ENCODE data around the gene ATAD3C. TPM values are rescaled to one million over a fixed set of nuclear protein-coding genes. Genes with fewer than 3 reads are reported as not detected.
"Not testable (repeated sequence)": the region's sequence is repeated elsewhere in the genome, so short reads cannot be mapped to it uniquely, and the experiment has no call there.

The ATAD3C gene
- total RNA-seq, 4 donors from 2014 or later, result under 0.01 to 1.00 (median 0.28) TPM

DNA sequence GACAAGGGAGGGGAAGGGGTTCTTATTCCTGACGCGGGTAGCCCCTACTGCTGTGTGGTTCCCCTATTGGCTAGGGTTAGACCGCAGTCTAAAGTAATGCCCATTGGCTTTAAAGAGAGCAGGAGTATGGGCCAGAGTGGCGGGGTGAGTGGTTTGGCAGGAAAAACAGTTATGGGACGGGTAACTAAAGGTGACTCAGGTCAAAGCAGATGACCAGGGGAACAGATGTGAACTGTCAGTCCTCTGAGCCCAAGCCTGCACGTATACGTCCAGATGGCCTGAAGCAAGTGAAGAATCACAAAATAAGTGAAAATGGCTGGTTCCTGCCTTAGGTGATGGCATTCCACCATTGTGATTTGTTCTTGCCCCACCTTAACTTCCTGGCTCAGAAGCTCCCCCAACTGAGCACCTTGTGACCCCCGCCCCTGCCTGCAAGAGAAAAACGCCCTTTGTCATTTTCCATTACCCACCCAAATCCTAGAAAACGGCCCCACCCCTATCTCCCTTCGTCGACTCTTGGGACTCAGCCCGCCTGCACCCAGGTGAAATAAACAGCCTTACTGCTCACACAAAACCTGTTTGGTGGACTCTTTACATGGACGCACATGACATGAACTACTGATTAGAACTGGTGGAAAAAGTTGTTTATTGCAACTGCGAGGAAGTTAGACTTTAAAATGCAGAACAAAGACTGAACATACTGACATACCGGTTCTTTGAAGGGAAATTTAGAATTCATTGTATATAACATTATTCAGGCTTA, 21.3 kb downstream of the ATAD3C start:
- WGBS, 2 donors, result 10 to 15% methylated on average over 16 of the region's 16 CpGs
- intact Hi-C loops (cut with DNase I), result no loop called here
- Histone ChIP-seq H3K4me1 (peaks cover 17 to 38% (median 20%) of the 10 kb centered on the region in 3 donors), H3K9me3 (no peaks in the 10 kb centered on the region), H3K36me3 (no peaks in the 10 kb centered on the region), H3K27ac (peak overlapping the region; percentile 84 to 95 (median 92)), H3K4me3 (peak overlapping the region; percentile 66 to 94 (median 80)), H3K27me3 (no peaks in the 10 kb centered on the region)
- no peak for TF ChIP-seq POLR2A (IDR thresholded peaks at IDR 0.05)
- TF ChIP-seq, protein P1, sequence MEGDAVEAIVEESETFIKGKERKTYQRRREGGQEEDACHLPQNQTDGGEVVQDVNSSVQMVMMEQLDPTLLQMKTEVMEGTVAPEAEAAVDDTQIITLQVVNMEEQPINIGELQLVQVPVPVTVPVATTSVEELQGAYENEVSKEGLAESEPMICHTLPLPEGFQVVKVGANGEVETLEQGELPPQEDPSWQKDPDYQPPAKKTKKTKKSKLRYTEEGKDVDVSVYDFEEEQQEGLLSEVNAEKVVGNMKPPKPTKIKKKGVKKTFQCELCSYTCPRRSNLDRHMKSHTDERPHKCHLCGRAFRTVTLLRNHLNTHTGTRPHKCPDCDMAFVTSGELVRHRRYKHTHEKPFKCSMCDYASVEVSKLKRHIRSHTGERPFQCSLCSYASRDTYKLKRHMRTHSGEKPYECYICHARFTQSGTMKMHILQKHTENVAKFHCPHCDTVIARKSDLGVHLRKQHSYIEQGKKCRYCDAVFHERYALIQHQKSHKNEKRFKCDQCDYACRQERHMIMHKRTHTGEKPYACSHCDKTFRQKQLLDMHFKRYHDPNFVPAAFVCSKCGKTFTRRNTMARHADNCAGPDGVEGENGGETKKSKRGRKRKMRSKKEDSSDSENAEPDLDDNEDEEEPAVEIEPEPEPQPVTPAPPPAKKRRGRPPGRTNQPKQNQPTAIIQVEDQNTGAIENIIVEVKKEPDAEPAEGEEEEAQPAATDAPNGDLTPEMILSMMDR (IDR thresholded peaks at IDR 0.05), result no peak
- DNase-seq, result no peak

- TF ChIP-seq POLR2A (IDR thresholded peaks at IDR 0.05), result peak in 2 of 4 donors; percentile 16 to 40
- TF ChIP-seq, protein P1 (IDR thresholded peaks at IDR 0.05), result no peak
- intact Hi-C loops (cut with DNase I), result no loop called here
- WGBS, 2 donors, result 0 to 1% methylated on average over 1 to 17 of the region's 87 CpGs
These were observed 22.0 kb downstream of the ATAD3C start, which contains the start of gene ATAD3B for GRCh38 chr1:1471389-1472052. Gene ATAD3B (plus strand): TSS chr1:1471765. CDS start chr1:1471885, 120 bp downstream.

DNA sequence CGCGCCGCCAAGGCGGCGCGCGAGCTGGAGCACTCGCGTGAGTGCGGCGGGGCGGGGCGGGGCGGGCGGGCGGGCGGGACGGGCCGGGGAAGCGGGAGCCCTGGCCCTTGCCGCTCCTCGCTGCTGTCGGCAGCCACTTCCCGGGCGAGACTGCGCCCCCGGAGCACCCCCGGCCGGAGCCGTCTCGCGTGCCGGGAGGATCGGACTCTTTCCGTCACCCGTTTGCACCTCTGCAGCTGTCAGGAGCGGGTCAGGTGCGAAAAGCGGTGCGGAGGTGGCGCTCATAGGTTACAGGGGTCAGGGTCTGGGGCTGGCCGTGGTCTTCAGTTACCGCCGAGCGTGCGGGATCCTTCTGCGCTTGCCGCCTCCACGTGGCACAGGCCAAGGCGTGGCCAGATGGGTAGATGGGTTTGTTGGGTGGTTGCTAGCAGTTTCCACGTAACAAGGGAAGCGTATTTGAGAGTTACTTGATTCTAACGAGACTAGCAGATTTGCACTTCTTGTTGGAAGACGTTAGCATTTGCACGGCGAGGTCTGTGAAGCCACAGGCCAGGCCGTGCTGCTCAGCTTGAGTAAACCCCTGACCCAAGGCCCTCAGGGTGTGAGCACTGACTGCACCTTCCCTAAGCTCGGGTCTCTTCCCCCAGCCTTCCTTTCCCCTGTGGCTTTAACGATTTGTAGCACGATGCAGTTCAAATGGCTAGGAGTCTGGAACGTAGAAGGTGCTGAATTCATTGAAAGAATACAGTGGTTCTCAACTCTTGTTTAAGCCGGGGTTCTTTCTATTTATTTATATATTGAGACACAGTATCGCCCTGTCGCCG, 22.8 kb downstream of the ATAD3C start:
- Histone ChIP-seq H3K27ac (peak overlapping the region; percentile 84 to 95 (median 92)), H3K4me3 (peak overlapping the region; percentile 66 to 94 (median 80)), H3K4me1 (peaks cover 17 to 38% (median 20%) of the 10 kb centered on the region in 3 donors)
- intact Hi-C loops (cut with DNase I); H3K36me3 ChIP-seq; H3K9me3 ChIP-seq; H3K27me3 ChIP-seq; DNase-seq: not testable (repeated sequence)
- WGBS, 2 donors, result 7 to 11% methylated on average over 8 of the region's 65 CpGs

More at GRCh38 chr1:1471389-1472052, 22.0 kb downstream of the ATAD3C start, which contains the start of gene ATAD3B:
- Histone ChIP-seq H3K27me3 (no peaks in the 10 kb centered on the region), H3K27ac (peak within 1 kb of the TSS; percentile 84 to 95 (median 92)), H3K36me3 (peaks cover 0 to 2% (median 0%) of the 10 kb centered on the region in 3 donors), H3K4me3 (peak within 1 kb of the TSS; percentile 66 to 94 (median 80)), H3K4me1 (peaks cover 17 to 38% (median 20%) of the 10 kb centered on the region in 3 donors), H3K9me3 (no peaks in the 10 kb centered on the region)
- peak; percentile 52 for DNase-seq

DNA sequence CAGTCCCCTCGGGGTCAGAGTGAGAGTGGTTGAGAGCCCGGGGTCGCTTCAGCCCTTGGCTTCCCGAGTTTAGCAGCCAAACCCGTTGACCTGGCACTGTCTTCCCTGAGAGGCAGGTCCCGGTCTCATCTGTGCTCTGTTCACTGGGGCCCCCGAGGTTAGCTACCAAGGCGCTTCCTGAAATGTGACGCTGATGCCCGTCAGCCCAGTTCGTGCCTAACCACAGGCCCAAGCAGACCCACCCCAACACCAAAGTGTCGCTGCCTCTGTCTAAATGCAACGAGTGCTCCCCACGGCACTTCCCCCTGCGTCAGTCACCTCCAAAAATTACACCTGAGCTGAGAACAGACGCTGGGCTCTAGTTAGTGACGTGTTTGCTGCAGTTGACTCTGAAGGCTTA, 26.5 kb downstream of the ATAD3C start:
- H3K9me3 ChIP-seq; H3K27ac ChIP-seq; H3K27me3 ChIP-seq; H3K4me3 ChIP-seq; intact Hi-C loops (cut with DNase I); DNase-seq: not testable (repeated sequence)
- WGBS, 2 donors, result 88 to 90% methylated on average over 2 to 8 of the region's 17 CpGs
- peaks cover 8 to 43% (median 26%) of the 10 kb centered on the region in 3 donors for H3K36me3 ChIP-seq
- peaks cover 11 to 23% (median 14%) of the 10 kb centered on the region in 3 donors for H3K4me1 ChIP-seq

DNA sequence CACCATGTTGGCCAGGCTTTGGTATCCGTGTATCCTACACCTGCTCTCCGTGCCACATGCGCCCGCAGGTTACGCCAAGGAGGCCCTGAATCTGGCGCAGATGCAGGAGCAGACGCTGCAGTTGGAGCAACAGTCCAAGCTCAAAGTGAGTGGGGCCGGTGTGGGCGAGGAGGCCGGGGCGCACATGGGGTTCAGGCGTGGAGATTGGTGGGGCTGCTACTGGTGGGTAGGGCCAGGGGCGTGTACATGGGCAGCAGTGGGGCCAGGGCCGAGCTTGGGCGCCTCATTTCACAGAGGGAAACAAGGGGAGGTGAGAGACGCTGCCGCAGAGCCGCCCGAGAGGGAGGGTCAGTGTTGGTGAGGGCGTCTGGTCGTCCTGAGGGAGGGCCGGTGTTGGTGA, 27.7 kb downstream of the ATAD3C start:
- Histone ChIP-seq H3K9me3 (no peaks in the 10 kb centered on the region), H3K4me1 (peaks cover 11 to 20% (median 14%) of the 10 kb centered on the region in 3 donors), H3K27ac (no peak overlapping the region), H3K36me3 (peaks cover 8 to 51% (median 31%) of the 10 kb centered on the region in 3 donors), H3K4me3 (no peak overlapping the region), H3K27me3 (no peaks in the 10 kb centered on the region)
- TF ChIP-seq POLR2A (IDR thresholded peaks at IDR 0.05), result no peak
- TF ChIP-seq, protein P1 (IDR thresholded peaks at IDR 0.05), result no peak
- DNase-seq, result no peak
- intact Hi-C loops (cut with DNase I), result no loop called here
- WGBS, 2 donors, result 95 to 99% methylated on average over 7 to 13 of the region's 22 CpGs

All from esophagus squamous epithelium (tissue), 5 donors.